HS-5 (cell line): Measurements from ENCODE around the gene PRSS38.

Experiments used
- DNase-seq: peaks from one replicate; pipeline ENCODE4 v3.0.0-alpha.2; 2012; ENCODE audit warnings: low read depth

The PRSS38 gene

DNA sequence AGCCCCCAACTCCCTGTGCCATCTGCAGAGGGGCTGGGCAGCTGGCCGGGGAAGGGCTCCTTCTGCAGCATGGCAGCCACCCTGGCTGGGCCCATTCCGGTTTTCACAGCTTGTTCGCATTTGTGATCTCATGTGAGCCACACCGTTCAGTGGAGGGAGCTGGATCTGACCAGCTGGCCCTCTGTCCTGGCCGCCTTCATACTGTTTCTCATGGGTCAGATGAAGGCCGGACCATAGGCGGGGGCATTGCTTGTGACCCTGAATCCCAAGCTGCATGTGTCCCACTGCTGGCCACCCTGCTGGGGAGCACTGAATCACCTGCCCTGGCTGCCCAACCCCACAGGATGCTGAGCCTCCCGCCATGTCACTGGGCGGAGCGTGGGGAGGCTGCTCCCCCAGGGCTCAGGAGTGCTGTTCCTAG lies 36.4 kb upstream of the PRSS38 start:
- DNase-seq = no peak

DNA sequence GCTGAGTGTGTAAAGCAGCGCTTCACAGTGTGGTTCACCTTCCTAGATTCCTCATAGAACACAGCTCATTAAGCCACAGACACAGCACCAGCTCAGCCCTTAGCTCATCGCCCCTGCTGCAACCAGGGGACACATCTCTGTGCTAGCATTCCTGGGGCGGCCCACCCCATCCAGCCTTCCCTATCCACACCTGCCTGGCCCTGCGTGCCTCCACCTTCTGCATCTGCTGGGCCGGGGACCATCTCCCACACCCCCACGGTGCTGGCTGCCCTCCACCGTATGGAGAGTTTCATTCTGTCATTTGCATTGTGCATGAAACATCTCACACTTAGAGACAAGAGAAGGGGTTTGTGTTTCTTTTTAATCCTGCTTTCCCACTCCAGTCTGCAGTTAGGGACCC lies 35.8 kb upstream of the PRSS38 start:
- DNase-seq = no peak

- DNase-seq = no peak
Observed at GRCh38 chr1:227780101-227781044, 35.1 kb upstream of the PRSS38 start.

DNA sequence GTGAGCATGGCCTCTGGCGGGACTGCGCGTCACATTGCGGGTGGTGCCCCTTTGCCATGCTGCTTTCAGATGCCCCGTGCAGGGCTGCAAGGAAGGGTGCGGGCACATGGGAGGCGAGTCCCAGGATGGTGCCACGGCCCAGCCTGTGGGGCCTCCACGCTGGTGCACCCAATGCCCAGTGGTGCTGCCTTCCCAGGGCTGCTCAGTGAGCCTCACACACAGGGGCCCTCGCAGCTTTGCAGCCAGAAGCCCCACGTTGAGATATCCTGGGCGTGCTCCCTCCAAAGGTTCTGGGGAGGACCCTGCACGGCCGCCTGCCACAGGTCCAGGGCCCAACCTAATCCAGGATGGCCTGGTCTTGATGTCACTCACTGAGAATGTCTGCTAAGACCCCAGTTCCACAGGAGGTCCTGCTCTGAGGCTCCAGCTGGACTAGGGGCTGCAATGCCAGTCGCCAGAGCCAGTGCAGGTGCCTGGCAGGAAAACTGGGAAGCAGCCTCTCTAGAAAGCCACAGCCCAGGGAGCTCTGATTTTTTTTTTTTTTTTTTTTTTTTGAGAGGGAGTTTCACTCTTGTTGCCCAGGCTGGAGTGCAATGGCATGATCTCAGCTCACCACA lies 34.1 kb upstream of the PRSS38 start:
- no peak for DNase-seq

DNA sequence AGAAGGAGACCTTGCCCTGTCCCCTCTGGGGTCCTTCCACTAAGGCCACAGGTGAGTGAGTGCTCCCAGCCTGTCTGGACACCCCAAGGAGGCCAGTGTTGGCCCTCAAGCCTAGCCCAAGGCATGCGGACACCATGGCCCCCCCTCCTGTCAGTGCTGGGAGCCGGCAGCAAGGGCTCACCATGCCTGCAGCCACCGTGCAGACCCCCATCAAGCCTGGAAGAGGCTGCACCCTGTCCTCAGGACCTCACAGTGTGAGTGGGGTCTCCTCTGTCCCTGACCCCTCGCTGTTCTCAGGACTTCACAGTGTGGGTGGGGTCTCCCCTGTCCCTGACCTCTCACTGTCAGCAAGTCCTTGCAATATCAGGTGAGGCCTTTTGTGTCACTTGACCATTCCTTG lies 33.2 kb upstream of the PRSS38 start:
- no peak for DNase-seq

DNA sequence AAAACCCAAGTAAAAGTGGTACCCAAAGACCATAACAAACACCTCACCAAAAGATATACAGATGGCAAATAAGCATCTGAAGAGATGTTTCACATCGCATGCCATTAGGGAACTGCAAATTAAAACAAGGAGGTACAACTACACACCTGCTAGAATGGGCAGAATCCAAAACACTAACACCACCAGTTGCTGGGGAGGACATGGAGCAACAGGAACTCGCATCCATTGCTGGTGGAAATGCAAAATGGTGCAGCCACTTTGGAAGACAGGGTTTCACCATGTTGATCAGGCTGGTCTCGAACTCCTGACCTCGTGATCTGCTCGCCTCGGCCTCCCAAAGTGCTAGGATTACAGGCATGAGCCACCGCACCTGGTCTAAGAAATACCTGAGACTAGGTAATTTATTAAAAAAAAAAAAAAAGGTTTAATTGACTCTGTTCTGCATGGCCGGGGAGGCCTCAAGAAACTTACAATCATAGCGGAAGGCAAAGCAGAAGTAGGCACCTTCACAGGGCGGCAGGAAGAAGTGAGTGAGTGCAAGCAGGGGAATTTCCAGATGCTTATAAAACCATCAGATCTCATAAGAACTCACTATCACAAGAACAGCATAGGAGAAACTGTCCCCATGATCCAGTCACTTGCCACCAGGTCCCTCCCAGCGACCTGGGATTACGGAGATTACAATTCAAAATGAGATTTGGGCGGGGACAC lies 30.2 kb upstream of the PRSS38 start:
- DNase-seq = no peak

- DNase-seq = no peak
Observed at GRCh38 chr1:227785805-227786671, 29.4 kb upstream of the PRSS38 start.

DNA sequence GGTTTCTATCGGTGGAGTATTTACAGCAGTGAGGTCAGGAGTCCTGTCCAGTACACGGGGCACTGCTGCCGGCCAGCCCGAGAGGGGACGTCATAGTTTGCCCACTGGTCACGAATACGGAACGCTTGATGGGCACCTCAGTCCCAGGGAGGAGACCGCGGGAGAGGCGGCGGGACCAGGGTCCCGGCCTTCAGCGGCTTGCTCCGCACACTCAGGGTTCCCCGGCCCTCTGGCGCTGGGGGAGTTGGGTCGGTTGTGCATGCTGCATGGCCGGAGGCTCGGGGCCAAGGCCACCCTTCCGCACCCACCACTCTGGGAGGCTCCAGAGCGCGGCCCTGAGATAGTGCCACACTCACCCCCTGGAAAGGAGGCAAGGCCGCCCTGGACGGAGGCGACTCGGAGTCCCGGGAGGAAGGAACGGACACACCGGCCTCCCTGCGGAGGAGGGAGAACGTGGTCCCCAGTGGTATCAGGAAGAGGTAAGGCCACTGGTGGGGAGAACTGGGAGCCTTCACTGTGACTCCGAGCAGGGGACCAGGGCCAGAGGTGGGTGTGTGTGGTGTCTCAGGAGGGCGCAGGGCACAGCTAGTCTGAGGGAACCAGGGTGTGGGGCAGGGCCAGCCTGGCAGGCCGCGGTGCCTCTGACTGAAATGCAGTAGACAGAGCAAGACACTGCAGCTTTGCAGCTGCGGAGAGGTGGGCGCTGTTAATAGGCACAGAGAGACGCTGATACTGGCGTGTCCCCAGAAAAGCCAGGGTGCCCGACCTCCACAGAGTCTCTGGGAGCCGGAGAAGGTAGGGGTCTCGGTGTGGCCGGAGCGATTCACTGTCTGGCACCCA lies 28.6 kb upstream of the PRSS38 start:
- no peak for DNase-seq

GRCh38 chr1:227787513-227788270 lies 27.8 kb upstream of the PRSS38 start:
- peak; percentile 60 for DNase-seq

GRCh38 chr1:227788271-227789083 lies 27.0 kb upstream of the PRSS38 start:
- no peak for DNase-seq

GRCh38 chr1:227789084-227790033 lies 26.1 kb upstream of the PRSS38 start:
- no peak for DNase-seq

DNA sequence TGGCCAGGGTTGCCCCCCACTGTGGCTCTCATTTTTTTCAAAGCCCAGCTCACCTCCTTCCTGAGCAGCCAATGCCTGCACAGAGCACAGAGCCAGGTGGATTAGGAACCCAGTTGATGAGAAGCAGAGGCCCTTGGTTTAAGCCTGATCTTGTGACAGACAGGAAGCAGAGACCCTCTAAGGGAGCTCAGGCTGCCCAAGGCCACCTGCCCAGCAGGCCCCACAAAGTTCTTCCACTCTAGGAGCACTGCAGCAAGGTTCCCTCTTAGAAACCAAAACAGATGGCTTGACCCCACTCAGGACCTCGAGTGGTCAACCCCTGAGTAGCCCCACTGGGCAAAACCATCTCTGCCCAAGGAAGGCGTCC lies 25.5 kb upstream of the PRSS38 start:
- no peak for DNase-seq

- DNase-seq = no peak
Observed at GRCh38 chr1:227790868-227791267, 24.6 kb upstream of the PRSS38 start.

GRCh38 chr1:227791425-227792143 lies 23.9 kb upstream of the PRSS38 start:
- no peak for DNase-seq

GRCh38 chr1:227792216-227793078 lies 23.0 kb upstream of the PRSS38 start:
- DNase-seq = no peak
